Glutamatergic neuron (in vitro differentiated cells): ENCODE data around the gene TPSB2. TPM values are rescaled to one million over a fixed set of nuclear protein-coding genes. Genes with fewer than 3 reads are reported as not detected.

ENCODE experiments used
- DNase-seq: peaks from one replicate; pipeline ENCODE4 v3.0.0; 2022
- H3K27ac Mint-ChIP-seq: one replicate; pipeline ENCODE4 v1.8.0; 2020; ENCODE audit warnings: mild to moderate bottlenecking, mixed read lengths, inconsistent platforms; ENCODE audit not compliant: unreplicated experiment
- H3K27me3 Mint-ChIP-seq: one replicate; pipeline ENCODE4 v1.8.0; 2020; ENCODE audit warnings: mild to moderate bottlenecking, moderate library complexity, mixed read lengths, inconsistent platforms; ENCODE audit not compliant: unreplicated experiment
- H3K36me3 Mint-ChIP-seq: one replicate; pipeline ENCODE4 v1.8.0; 2020; ENCODE audit warnings: mild to moderate bottlenecking, mixed read lengths, inconsistent platforms; ENCODE audit not compliant: unreplicated experiment
- H3K4me1 Mint-ChIP-seq: one replicate; pipeline ENCODE4 v1.8.0; 2020; ENCODE audit warnings: mild to moderate bottlenecking, low read depth, mixed read lengths, inconsistent platforms; ENCODE audit not compliant: unreplicated experiment
- H3K4me3 Mint-ChIP-seq: one replicate; pipeline ENCODE4 v1.8.0; 2020; ENCODE audit warnings: mild to moderate bottlenecking, mixed read lengths, inconsistent platforms; ENCODE audit not compliant: unreplicated experiment
- H3K9me3 Mint-ChIP-seq: one replicate; pipeline ENCODE4 v1.8.0; 2020; ENCODE audit warnings: mild to moderate bottlenecking, moderate library complexity, mixed read lengths, inconsistent platforms; ENCODE audit not compliant: unreplicated experiment
- total RNA-seq: library from RNA; stranded (reverse); fragmentation: NEBNext Ultra II Directional; extraction: Animal tissue kit (Norgen Biotek cat#: 25700); gene quantifications from one replicate; pipeline ENCODE4 v1.2.1, GENCODE V29; 2021; ENCODE audit not compliant: unreplicated experiment
- TF ChIP-seq, protein P1 (sequence below): fragments of 200-600 bp; sonication (generic); IDR thresholded peaks from one replicate; pipeline ENCODE4 v1.5.0; 2021; ENCODE audit not compliant: partially characterized antibody, unreplicated experiment

TPSB2 gene
- total RNA-seq, 1 donor from 2014 or later = not detected

DNA sequence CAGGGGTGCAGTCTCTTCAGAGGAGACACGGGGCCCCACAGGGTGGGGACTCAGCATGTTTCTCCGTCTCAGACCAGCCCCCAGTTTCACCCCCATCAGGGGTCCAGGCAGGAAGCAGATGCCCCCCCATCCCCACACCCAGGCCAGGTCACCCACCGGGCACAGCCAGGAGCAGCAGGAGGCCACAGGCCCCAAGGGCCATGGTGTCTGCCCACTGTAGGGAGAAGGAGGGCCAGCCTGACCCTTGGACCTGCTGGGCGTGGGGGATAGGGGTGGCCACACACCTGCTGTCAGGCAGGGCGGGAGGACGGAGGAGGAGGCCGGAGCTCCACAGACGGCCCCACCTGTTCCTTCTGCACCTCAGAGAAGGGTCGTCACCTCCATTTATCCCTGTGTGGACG is 4.9 kb downstream of the TPSB2 start, which contains the start of gene TPSG1:
Gene TPSG1 (minus strand): TSS at position 218 of the 401 bp plus-strand sequence. CDS start 16 bp downstream, at position 202.
- no peak for DNase-seq
- H3K36me3 Mint-ChIP-seq = no peaks in the 10 kb centered on the region
- H3K4me3 Mint-ChIP-seq = no peak within 1 kb of the TSS
- H3K27ac Mint-ChIP-seq = no peak within 1 kb of the TSS
- peaks cover 21% of the 10 kb centered on the region for H3K9me3 Mint-ChIP-seq
- peaks cover 6% of the 10 kb centered on the region for H3K4me1 Mint-ChIP-seq
- TF ChIP-seq, protein P1, sequence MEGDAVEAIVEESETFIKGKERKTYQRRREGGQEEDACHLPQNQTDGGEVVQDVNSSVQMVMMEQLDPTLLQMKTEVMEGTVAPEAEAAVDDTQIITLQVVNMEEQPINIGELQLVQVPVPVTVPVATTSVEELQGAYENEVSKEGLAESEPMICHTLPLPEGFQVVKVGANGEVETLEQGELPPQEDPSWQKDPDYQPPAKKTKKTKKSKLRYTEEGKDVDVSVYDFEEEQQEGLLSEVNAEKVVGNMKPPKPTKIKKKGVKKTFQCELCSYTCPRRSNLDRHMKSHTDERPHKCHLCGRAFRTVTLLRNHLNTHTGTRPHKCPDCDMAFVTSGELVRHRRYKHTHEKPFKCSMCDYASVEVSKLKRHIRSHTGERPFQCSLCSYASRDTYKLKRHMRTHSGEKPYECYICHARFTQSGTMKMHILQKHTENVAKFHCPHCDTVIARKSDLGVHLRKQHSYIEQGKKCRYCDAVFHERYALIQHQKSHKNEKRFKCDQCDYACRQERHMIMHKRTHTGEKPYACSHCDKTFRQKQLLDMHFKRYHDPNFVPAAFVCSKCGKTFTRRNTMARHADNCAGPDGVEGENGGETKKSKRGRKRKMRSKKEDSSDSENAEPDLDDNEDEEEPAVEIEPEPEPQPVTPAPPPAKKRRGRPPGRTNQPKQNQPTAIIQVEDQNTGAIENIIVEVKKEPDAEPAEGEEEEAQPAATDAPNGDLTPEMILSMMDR = no peak
- H3K27me3 Mint-ChIP-seq = peaks cover 21% of the 10 kb centered on the region

- H3K4me3 Mint-ChIP-seq = no peak overlapping the region
- H3K9me3 Mint-ChIP-seq = peaks cover 21% of the 10 kb centered on the region
- DNase-seq = no peak
- TF ChIP-seq, protein P1 = no peak
- peaks cover 21% of the 10 kb centered on the region for H3K27me3 Mint-ChIP-seq
- no peaks in the 10 kb centered on the region for H3K36me3 Mint-ChIP-seq
- H3K27ac Mint-ChIP-seq = no peak overlapping the region
- H3K4me1 Mint-ChIP-seq = peaks cover 6% of the 10 kb centered on the region
These were observed 5.4 kb downstream of the TPSB2 start for GRCh38 chr16:1224558-1224957.

DNA sequence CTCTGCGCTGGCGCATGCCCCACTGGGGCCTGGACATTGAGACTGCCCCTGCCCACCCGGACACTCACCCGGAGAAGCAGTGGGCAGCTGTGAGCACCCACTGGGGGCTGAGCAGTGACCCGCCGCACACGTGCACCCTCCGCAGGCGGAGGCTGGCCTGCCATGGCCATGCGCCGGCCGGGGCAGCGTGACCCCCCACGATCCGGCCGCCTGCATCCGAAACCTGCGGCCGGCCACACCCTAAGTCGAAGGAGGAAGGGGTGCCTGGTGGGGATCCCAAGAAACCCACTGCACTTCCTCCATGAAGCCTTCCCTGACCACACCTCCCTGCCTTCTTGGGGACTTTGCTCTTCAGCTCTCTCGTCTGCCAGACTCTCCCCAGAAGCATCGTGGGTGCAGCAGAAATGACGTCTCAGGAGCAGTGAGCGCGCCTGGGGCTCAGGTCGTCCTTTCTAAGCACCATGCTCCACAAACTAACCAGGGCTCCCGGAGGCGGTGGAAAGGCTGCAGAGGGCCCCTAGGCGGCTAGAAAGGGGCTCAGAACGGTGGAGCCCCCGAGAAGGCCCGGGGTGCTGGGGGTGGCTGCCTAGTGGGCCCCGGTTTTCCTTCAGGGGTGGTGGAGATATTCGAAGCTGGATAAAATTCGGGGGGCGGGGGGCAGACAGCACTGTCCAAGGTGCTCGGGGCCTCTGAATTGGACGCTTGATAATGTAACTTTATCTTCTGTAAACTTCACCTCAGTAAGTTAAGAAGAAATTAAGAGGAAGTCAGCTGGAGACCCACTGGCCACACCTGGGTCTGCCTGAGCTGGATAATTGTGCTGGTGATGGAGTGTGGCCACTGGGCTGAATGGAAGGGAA is 6.4 kb downstream of the TPSB2 start:
- H3K4me1 Mint-ChIP-seq = peaks cover 6% of the 10 kb centered on the region
- H3K9me3 Mint-ChIP-seq = peaks cover 21% of the 10 kb centered on the region
- no peaks in the 10 kb centered on the region for H3K36me3 Mint-ChIP-seq
- peak overlapping the region; percentile 82 for H3K27ac Mint-ChIP-seq
- DNase-seq = no peak
- H3K4me3 Mint-ChIP-seq = no peak overlapping the region
- TF ChIP-seq, protein P1 = no peak
- H3K27me3 Mint-ChIP-seq = peaks cover 21% of the 10 kb centered on the region

- peaks cover 19% of the 10 kb centered on the region for H3K27me3 Mint-ChIP-seq
- no peak for DNase-seq
- no peak overlapping the region for H3K27ac Mint-ChIP-seq
- TF ChIP-seq, protein P1 = no peak
- peaks cover 22% of the 10 kb centered on the region for H3K9me3 Mint-ChIP-seq
- H3K36me3 Mint-ChIP-seq = no peaks in the 10 kb centered on the region
- H3K4me1 Mint-ChIP-seq = peaks cover 6% of the 10 kb centered on the region
- H3K4me3 Mint-ChIP-seq = no peak overlapping the region
These were observed 7.2 kb downstream of the TPSB2 start for GRCh38 chr16:1222553-1223354.
